ENCODE measurements around the gene FANCF. TPM values are rescaled to one million over a fixed set of nuclear protein-coding genes. Genes with fewer than 3 reads are reported as not detected.
A peak's percentile ranks its signal among the peaks of the same experiment; 100 is the strongest.

The FANCF gene
- total RNA-seq, 2 experiments from 2014 or later = 7.2 to 7.4 TPM

DNA sequence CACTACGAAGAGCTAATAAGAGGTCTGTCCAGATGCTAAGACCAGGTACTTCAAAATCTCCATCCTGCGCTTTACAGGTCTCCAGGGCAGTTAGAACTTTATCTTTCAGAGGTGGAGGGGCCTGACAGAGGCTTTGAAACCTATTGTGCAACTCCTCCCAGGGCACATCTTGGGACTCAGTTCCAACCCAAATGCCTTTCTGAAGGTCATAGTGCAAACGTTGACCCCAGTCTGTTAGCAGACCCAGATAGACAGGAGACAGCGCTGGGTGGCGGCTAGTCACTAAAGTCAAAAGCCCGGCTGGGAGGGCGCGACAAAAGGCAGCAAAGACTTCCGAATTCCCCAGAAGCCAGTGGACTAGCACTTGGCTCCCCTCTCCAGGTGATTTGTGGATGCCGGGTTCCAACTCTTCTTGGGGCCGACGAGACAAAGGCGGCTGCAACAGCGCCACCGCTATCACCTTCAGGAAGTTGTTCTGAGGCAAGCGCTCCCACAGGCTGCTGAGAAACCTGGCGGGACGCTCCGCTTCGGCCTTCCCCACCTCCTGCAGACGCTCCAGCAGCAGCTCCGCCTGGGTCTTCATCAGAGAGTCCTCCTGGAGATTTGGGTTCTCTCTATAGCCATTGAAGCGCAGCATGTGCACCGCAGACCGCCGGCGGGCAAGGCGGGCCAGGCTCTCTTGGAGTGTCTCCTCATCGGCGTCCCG lies 728 bp downstream of the FANCF start:
- ChIA-PET CTCF (interaction anchor here (1.0 kb wide), 1 partner anchor 205 kb away, joined by 4 read pairs; the partner anchor contains the start of gene SVIP), POLR2A (interaction anchor here (1.0 to 2.9 kb wide), 7 partner anchors 10 to 205 kb away, joined by 3 to 31 read pairs (median 7); partner anchors contain the start of genes GAS2 and SVIP)
- ATAC-seq (ENCODE audit: poor library complexity) (peak; percentile 41), DNase-seq (peak in 13 of 14 experiments; percentile 31 to 85 (median 52))
- H3K27me3 ChIP-seq (ENCODE audit: control insufficient read depth in 1 of 2, insufficient read depth in 2 of 2, low read length in 2 of 2) = no peaks in the 10 kb centered on the region
- peaks cover 45% of the 10 kb centered on the region for H3K36me3 Mint-ChIP-seq (ENCODE audit: low read depth)
- peaks cover 7% of the 10 kb centered on the region for H3K36me3 ChIP-seq (ENCODE audit: insufficient read depth, low read length)
- H3K27ac ChIP-seq (ENCODE audit: low read depth in 1 of 2, low read length in 2 of 2) = peak overlapping the region; percentile 91 to 96
- intact Hi-C loops (cut with DNase I, micrococcal nuclease) = loop anchor here (2.0 to 5.0 kb wide), 2 partner anchors 202 to 204 kb away; partner anchors contain the start of gene SVIP (in 2 of the 2)
- peak overlapping the region; percentile 92 for H3K4me3 ChIP-seq (ENCODE audit: low read length)
- TF ChIP-seq, protein P1, sequence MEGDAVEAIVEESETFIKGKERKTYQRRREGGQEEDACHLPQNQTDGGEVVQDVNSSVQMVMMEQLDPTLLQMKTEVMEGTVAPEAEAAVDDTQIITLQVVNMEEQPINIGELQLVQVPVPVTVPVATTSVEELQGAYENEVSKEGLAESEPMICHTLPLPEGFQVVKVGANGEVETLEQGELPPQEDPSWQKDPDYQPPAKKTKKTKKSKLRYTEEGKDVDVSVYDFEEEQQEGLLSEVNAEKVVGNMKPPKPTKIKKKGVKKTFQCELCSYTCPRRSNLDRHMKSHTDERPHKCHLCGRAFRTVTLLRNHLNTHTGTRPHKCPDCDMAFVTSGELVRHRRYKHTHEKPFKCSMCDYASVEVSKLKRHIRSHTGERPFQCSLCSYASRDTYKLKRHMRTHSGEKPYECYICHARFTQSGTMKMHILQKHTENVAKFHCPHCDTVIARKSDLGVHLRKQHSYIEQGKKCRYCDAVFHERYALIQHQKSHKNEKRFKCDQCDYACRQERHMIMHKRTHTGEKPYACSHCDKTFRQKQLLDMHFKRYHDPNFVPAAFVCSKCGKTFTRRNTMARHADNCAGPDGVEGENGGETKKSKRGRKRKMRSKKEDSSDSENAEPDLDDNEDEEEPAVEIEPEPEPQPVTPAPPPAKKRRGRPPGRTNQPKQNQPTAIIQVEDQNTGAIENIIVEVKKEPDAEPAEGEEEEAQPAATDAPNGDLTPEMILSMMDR (IDR thresholded peaks at IDR 0.05) = peak; percentile 49
- H3K4me3 Mint-ChIP-seq = peak overlapping the region; percentile 97
- peaks cover 62% of the 10 kb centered on the region for H3K4me1 Mint-ChIP-seq (ENCODE audit: low read depth)
- H3K27ac Mint-ChIP-seq = peak overlapping the region; percentile 94
- peaks cover 16% of the 10 kb centered on the region for H3K4me1 ChIP-seq (ENCODE audit: insufficient read depth, low read length)
- H3K27me3 Mint-ChIP-seq = no peaks in the 10 kb centered on the region
- H3K9me3 Mint-ChIP-seq = no peaks in the 10 kb centered on the region
- no peaks in the 10 kb centered on the region for H3K9me3 ChIP-seq (ENCODE audit: control insufficient read depth in 1 of 2, insufficient read depth in 1 of 2, low read length in 2 of 2)

DNA sequence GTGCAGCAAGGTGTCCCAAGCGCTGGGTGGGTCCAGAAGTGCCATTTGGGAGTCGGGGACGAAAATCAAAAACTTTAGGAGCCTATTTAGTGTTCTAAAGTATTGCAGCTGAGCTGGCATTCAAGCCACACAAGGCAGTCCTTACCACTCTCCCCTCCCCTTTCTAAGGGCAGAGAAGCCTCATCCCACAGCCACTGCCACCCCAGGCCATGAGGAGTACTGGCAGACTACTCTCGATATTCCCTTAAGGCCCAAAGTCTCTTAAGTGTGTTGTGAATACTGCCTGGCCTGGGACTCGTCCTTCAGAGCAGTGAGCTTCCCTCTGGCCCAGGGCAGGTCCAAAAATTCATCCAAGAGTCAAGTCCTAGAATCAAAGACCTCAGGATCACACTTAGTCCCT lies 7.8 kb downstream of the FANCF start:
- H3K9me3 Mint-ChIP-seq = peaks cover 3% of the 10 kb centered on the region
- TF ChIP-seq, protein P1 (IDR thresholded peaks at IDR 0.05) = no peak
- H3K27ac Mint-ChIP-seq = no peak overlapping the region
- H3K27me3 ChIP-seq (ENCODE audit: control insufficient read depth in 1 of 2, insufficient read depth in 2 of 2, low read length in 2 of 2) = no peaks in the 10 kb centered on the region
- H3K27me3 Mint-ChIP-seq = no peaks in the 10 kb centered on the region
- H3K4me1 ChIP-seq (ENCODE audit: insufficient read depth, low read length) = no peaks in the 10 kb centered on the region
- ChIA-PET POLR2A (no interaction called here), CTCF (no interaction called here)
- H3K36me3 ChIP-seq (ENCODE audit: insufficient read depth, low read length) = peaks cover 7% of the 10 kb centered on the region
- no peak overlapping the region for H3K27ac ChIP-seq (ENCODE audit: low read depth in 1 of 2, low read length in 2 of 2)
- peaks cover 33% of the 10 kb centered on the region for H3K4me1 Mint-ChIP-seq (ENCODE audit: low read depth)
- ATAC-seq (ENCODE audit: poor library complexity) = no peak
- H3K36me3 Mint-ChIP-seq (ENCODE audit: low read depth) = peaks cover 35% of the 10 kb centered on the region
- intact Hi-C loops (cut with DNase I, micrococcal nuclease) = no loop called here
- no peak overlapping the region for H3K4me3 ChIP-seq (ENCODE audit: low read length)
- DNase-seq = no peak
- no peak overlapping the region for H3K4me3 Mint-ChIP-seq
- no peaks in the 10 kb centered on the region for H3K9me3 ChIP-seq (ENCODE audit: control insufficient read depth in 1 of 2, insufficient read depth in 1 of 2, low read length in 2 of 2)

DNA sequence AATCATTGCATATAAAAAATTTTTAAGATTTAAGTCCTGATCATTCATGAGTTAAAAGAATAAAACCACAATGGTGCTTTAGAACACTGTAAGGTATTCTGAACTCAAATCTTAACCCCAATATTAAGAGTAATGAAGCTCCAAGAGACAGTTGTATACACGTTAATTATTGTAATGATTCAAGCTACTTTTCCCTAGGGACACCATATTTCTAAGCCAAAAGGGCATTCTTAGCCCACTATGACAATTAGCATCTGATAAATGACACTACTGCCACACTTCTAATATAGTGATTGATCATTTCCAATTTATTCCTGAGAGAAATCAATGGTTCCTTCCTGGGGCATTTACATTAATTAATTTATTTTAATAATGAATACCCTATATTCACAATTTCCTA lies 21.7 kb downstream of the FANCF start:
- H3K27ac Mint-ChIP-seq = no peak overlapping the region
- ATAC-seq (ENCODE audit: poor library complexity) (no peak), DNase-seq (no peak)
- ChIA-PET POLR2A (interaction anchor here (0.8 kb wide), 1 partner anchor 13 kb away, joined by 4 read pairs; no protein-coding TSS in a partner anchor), CTCF (no interaction called here)
- H3K4me3 Mint-ChIP-seq = no peak overlapping the region
- H3K4me3 ChIP-seq (ENCODE audit: low read length) = no peak overlapping the region
- no peak overlapping the region for H3K27ac ChIP-seq (ENCODE audit: low read depth in 1 of 2, low read length in 2 of 2)
- no peaks in the 10 kb centered on the region for H3K4me1 ChIP-seq (ENCODE audit: insufficient read depth, low read length)
- H3K36me3 Mint-ChIP-seq (ENCODE audit: low read depth) = no peaks in the 10 kb centered on the region
- no peaks in the 10 kb centered on the region for H3K9me3 Mint-ChIP-seq
- no peaks in the 10 kb centered on the region for H3K9me3 ChIP-seq (ENCODE audit: control insufficient read depth in 1 of 2, insufficient read depth in 1 of 2, low read length in 2 of 2)
- TF ChIP-seq, protein P1 (IDR thresholded peaks at IDR 0.05) = no peak
- H3K27me3 ChIP-seq (ENCODE audit: control insufficient read depth in 1 of 2, insufficient read depth in 2 of 2, low read length in 2 of 2) = no peaks in the 10 kb centered on the region
- no peaks in the 10 kb centered on the region for H3K4me1 Mint-ChIP-seq (ENCODE audit: low read depth)
- H3K27me3 Mint-ChIP-seq = peaks cover 22% of the 10 kb centered on the region
- H3K36me3 ChIP-seq (ENCODE audit: insufficient read depth, low read length) = no peaks in the 10 kb centered on the region
- intact Hi-C loops (cut with DNase I, micrococcal nuclease) = no loop called here
